Fibroblast of lung (primary cell): ENCODE results near the gene ZSCAN21. TPM values are rescaled to one million over a fixed set of nuclear protein-coding genes. Genes with fewer than 3 reads are reported as not detected.

Source experiments
- DNase-seq, 2 donors: peaks; one replicate each; pipeline versions ENCODE4 v3.0.0 to v3.0.0-alpha.2; 2010; ENCODE audit warnings: low read depth in 2 of 2
- H2AFZ ChIP-seq: 2 replicates; pipeline ENCODE4 v1.5.1; 2012; ENCODE audit warnings: low read length, control low read depth, inconsistent platforms
- H3K27ac ChIP-seq: 2 replicates; pipeline ENCODE4 v1.5.1; 2011; ENCODE audit warnings: low read length, control low read depth; ENCODE audit not compliant: insufficient read depth
- H3K27me3 ChIP-seq: 2 replicates; pipeline ENCODE4 v1.5.1; 2011; ENCODE audit warnings: mild to moderate bottlenecking, low read length; ENCODE audit not compliant: control insufficient read depth, insufficient read depth
- H3K36me3 ChIP-seq: 2 replicates; pipeline ENCODE4 v1.5.1; 2011; ENCODE audit warnings: low read length; ENCODE audit not compliant: control insufficient read depth, insufficient read depth
- H3K4me1 ChIP-seq: 2 replicates; pipeline ENCODE4 v1.5.1; 2011; ENCODE audit warnings: low read length; ENCODE audit not compliant: control insufficient read depth, insufficient read depth; ENCODE audit errors: extremely low read depth
- H3K4me2 ChIP-seq: 2 replicates; pipeline ENCODE4 v1.5.1; 2011; ENCODE audit warnings: low read length, control low read depth; ENCODE audit not compliant: insufficient read depth; ENCODE audit errors: extremely low read depth
- H3K4me3 ChIP-seq, 4 experiments: fragments of 200-600 bp in 1 of 4; sonication (generic) in 1 of 4; replicated peaks in 1 of 4; 2 replicates each; pipeline ENCODE4 v1.5.1; 2011 to 2016; ENCODE audit warnings: low read length in 4 of 4, low read depth in 3 of 4, mild to moderate bottlenecking in 3 of 4, control low read depth in 2 of 4, inconsistent platforms in 1 of 4, mixed read lengths in 1 of 4; ENCODE audit not compliant: insufficient read depth in 1 of 4; ENCODE audit errors: control extremely low read depth in 1 of 4
- H3K79me2 ChIP-seq: 2 replicates; pipeline ENCODE4 v1.5.1; 2012; ENCODE audit warnings: mild to moderate bottlenecking, low read length, inconsistent platforms; ENCODE audit not compliant: control insufficient read depth, insufficient read depth
- H3K9ac ChIP-seq: 2 replicates; pipeline ENCODE4 v1.5.1; 2011; ENCODE audit warnings: mild to moderate bottlenecking, low read length, control low read depth; ENCODE audit not compliant: insufficient read depth
- H3K9me3 ChIP-seq: 2 replicates; pipeline ENCODE4 v1.5.1; 2012; ENCODE audit warnings: low read depth, low read length; ENCODE audit not compliant: control insufficient read depth, insufficient read depth
- H4K20me1 ChIP-seq: 2 replicates; pipeline ENCODE4 v1.5.1; 2011; ENCODE audit warnings: low read length; ENCODE audit not compliant: control insufficient read depth, insufficient read depth; ENCODE audit errors: extremely low read depth
- CTCF ChIP-seq, 2 donors: IDR thresholded peaks in 1 of 2; conservative IDR thresholded peaks in 1 of 2; 1 replicate in 1 of 2; 2 replicates in 1 of 2; pipeline ENCODE4 v1.5.1; 2011 to 2012; ENCODE audit warnings: low read length in 2 of 2, control low read depth in 1 of 2, inconsistent platforms in 1 of 2, low read depth in 1 of 2, mild to moderate bottlenecking in 1 of 2
- EZH2 ChIP-seq: IDR thresholded peaks from 2 replicates; pipeline ENCODE4 v1.5.1; 2012; ENCODE audit warnings: low read length, control low read depth, mild to moderate bottlenecking; ENCODE audit errors: missing control alignments
- polyA plus RNA-seq, 2 donors: library from polyadenylated mRNA; depleted of rRNA in 1 of 2; stranded (reverse) in 1 of 2; unstranded in 1 of 2; fragments of >200 nt; gene quantifications; 2 replicates each; pipeline ENCODE4 v1.2.1, GENCODE V29; 2011 to 2012; ENCODE audit warnings: missing spikeins in 1 of 2
- total RNA-seq: library from RNA; depleted of rRNA; stranded (reverse); fragments of >200 nt; gene quantifications from 2 replicates; pipeline ENCODE4 v1.2.1, GENCODE V29; 2014

The ZSCAN21 gene
- total and polyA plus RNA-seq, 2 donors (not counting 1 experiment from before 2014, with no cell fraction given) = 11.1 to 11.3 TPM

GRCh38 chr7:100107125-100107737 is 57.7 kb downstream of the ZSCAN21 start:
- H3K4me1 ChIP-seq = peaks cover 7% of the 10 kb centered on the region
- no peaks in the 10 kb centered on the region for H3K27me3 ChIP-seq
- H3K9ac ChIP-seq = no peak overlapping the region
- DNase-seq = no peak
- H3K36me3 ChIP-seq = peaks cover 28% of the 10 kb centered on the region
- H3K9me3 ChIP-seq = no peaks in the 10 kb centered on the region
- H3K27ac ChIP-seq = no peak overlapping the region
- TF ChIP-seq CTCF (conservative IDR thresholded peaks at IDR 0.05 in 1 of 2, IDR thresholded peaks at IDR 0.05 in 1 of 2; ENCODE audit: low read depth in 1 of 2, low read length in 2 of 2) (no peak), EZH2 (no peak)
- H2AFZ ChIP-seq = no peak overlapping the region
- no peaks in the 10 kb centered on the region for H4K20me1 ChIP-seq
- H3K79me2 ChIP-seq = no peaks in the 10 kb centered on the region
- no peak overlapping the region for H3K4me2 ChIP-seq
- no peak overlapping the region for H3K4me3 ChIP-seq

GRCh38 chr7:100107890-100108289 is 58.3 kb downstream of the ZSCAN21 start:
- no peak overlapping the region for H2AFZ ChIP-seq
- DNase-seq = no peak
- TF ChIP-seq CTCF (conservative IDR thresholded peaks at IDR 0.05 in 1 of 2, IDR thresholded peaks at IDR 0.05 in 1 of 2; ENCODE audit: low read depth in 1 of 2, low read length in 2 of 2) (no peak), EZH2 (no peak)
- H4K20me1 ChIP-seq = no peaks in the 10 kb centered on the region
- no peak overlapping the region for H3K9ac ChIP-seq
- peaks cover 4% of the 10 kb centered on the region for H3K4me1 ChIP-seq
- H3K36me3 ChIP-seq = peaks cover 28% of the 10 kb centered on the region
- H3K27ac ChIP-seq = no peak overlapping the region
- H3K4me2 ChIP-seq = no peak overlapping the region
- no peak overlapping the region for H3K4me3 ChIP-seq
- H3K79me2 ChIP-seq = no peaks in the 10 kb centered on the region
- H3K9me3 ChIP-seq = no peaks in the 10 kb centered on the region
- no peaks in the 10 kb centered on the region for H3K27me3 ChIP-seq

- no peaks in the 10 kb centered on the region for H3K27me3 ChIP-seq
- H3K79me2 ChIP-seq = no peaks in the 10 kb centered on the region
- peak in 1 of 2 donors; percentile 15 for TF ChIP-seq CTCF (conservative IDR thresholded peaks at IDR 0.05 in 1 of 2, IDR thresholded peaks at IDR 0.05 in 1 of 2; ENCODE audit: low read depth in 1 of 2, low read length in 2 of 2)
- no peak for TF ChIP-seq EZH2
- no peaks in the 10 kb centered on the region for H4K20me1 ChIP-seq
- no peak overlapping the region for H3K4me3 ChIP-seq
- no peak overlapping the region for H3K27ac ChIP-seq
- no peaks in the 10 kb centered on the region for H3K9me3 ChIP-seq
- no peak overlapping the region for H3K4me2 ChIP-seq
- peaks cover 36% of the 10 kb centered on the region for H3K36me3 ChIP-seq
- no peak overlapping the region for H2AFZ ChIP-seq
- no peak for DNase-seq
- H3K4me1 ChIP-seq = no peaks in the 10 kb centered on the region
- H3K9ac ChIP-seq = no peak overlapping the region
These were observed 60.1 kb downstream of the ZSCAN21 start for GRCh38 chr7:100109521-100110163.
